GM18519 (cell line): ENCODE results near the gene WNT3A.

Experiments
- ATAC-seq: cut with Tn5 transposase; IDR thresholded peaks from one replicate; pipeline ENCODE4 v1.9.1; 2021; ENCODE audit warnings: mild to moderate bottlenecking, moderate library complexity; ENCODE audit not compliant: unreplicated experiment, low FRiP score

The WNT3A gene

GRCh38 chr1:227998374-227999055, 8.3 kb upstream of the WNT3A start:
- ATAC-seq, result no peak

- peak; percentile 68 for ATAC-seq
Observed at GRCh38 chr1:227999056-227999930, 7.5 kb upstream of the WNT3A start.

- ATAC-seq, result no peak
Observed at GRCh38 chr1:228000416-228000815, 6.4 kb upstream of the WNT3A start.

- no peak for ATAC-seq
Observed at GRCh38 chr1:228000836-228001563, 5.8 kb upstream of the WNT3A start.

GRCh38 chr1:228001738-228002535, 4.9 kb upstream of the WNT3A start:
- no peak for ATAC-seq

- no peak for ATAC-seq
Observed at GRCh38 chr1:228002792-228003191, 4.0 kb upstream of the WNT3A start.

- ATAC-seq, result no peak
Observed at GRCh38 chr1:228003461-228004330, 3.1 kb upstream of the WNT3A start.

- no peak for ATAC-seq
Observed at GRCh38 chr1:228004331-228004855, 2.4 kb upstream of the WNT3A start.

GRCh38 chr1:228004856-228005462, 1.8 kb upstream of the WNT3A start:
- no peak for ATAC-seq

- no peak for ATAC-seq
Observed at GRCh38 chr1:228005511-228006033, 1.2 kb upstream of the WNT3A start.

GRCh38 chr1:228006034-228006785, 588 bp upstream of the WNT3A start:
- ATAC-seq, result no peak

- ATAC-seq, result no peak
Observed at GRCh38 chr1:228007049-228007800, 427 bp downstream of the WNT3A start.

GRCh38 chr1:228007801-228008341, 1.1 kb downstream of the WNT3A start:
- ATAC-seq, result no peak

- no peak for ATAC-seq
Observed at GRCh38 chr1:228008391-228009115, 1.8 kb downstream of the WNT3A start.

- no peak for ATAC-seq
Observed at GRCh38 chr1:228009116-228009827, 2.5 kb downstream of the WNT3A start.
